Left kidney (tissue), 2 donors: ENCODE data around the gene GADD45G. TPM values are rescaled to one million over a fixed set of nuclear protein-coding genes. Genes with fewer than 3 reads are reported as not detected.
A peak's percentile ranks its signal among the peaks of the same experiment; 100 is the strongest.

Source experiments
- DNase-seq: peaks from one replicate; pipeline ENCODE4 v3.0.0-alpha.2; 2013
- polyA plus RNA-seq: library from polyadenylated mRNA; unstranded; fragments of 120-200 nt; gene quantifications from one replicate; pipeline ENCODE4 v1.2.1, GENCODE V29; 2013; ENCODE audit not compliant: insufficient read length

GADD45G gene
- polyA plus RNA-seq, 1 donor = 1.7 TPM

GRCh38 chr9:89592213-89592815 is 12.5 kb upstream of the GADD45G start:
- no peak for DNase-seq

- no peak for DNase-seq
These were observed 11.7 kb upstream of the GADD45G start for GRCh38 chr9:89592963-89593726.

- DNase-seq = no peak
These were observed 10.9 kb upstream of the GADD45G start for GRCh38 chr9:89593727-89594427.

- no peak for DNase-seq
These were observed 9.8 kb upstream of the GADD45G start for GRCh38 chr9:89594811-89595550.

- no peak for DNase-seq
These were observed 9.2 kb upstream of the GADD45G start for GRCh38 chr9:89595646-89596045.

GRCh38 chr9:89596937-89597555 is 7.8 kb upstream of the GADD45G start:
- DNase-seq = no peak

- peak; percentile 77 for DNase-seq
These were observed 7.0 kb upstream of the GADD45G start for GRCh38 chr9:89597711-89598362.

GRCh38 chr9:89598363-89598713 is 6.5 kb upstream of the GADD45G start:
- no peak for DNase-seq

GRCh38 chr9:89598926-89599325 is 5.9 kb upstream of the GADD45G start:
- DNase-seq = no peak

GRCh38 chr9:89600831-89601230 is 4.0 kb upstream of the GADD45G start:
- DNase-seq = no peak

GRCh38 chr9:89601306-89601705 is 3.5 kb upstream of the GADD45G start:
- DNase-seq = no peak

GRCh38 chr9:89601856-89602562 is 2.8 kb upstream of the GADD45G start:
- no peak for DNase-seq

GRCh38 chr9:89602978-89603766 is 1.6 kb upstream of the GADD45G start:
- DNase-seq = peak; percentile 89

GRCh38 chr9:89603767-89604665 is 796 bp upstream of the GADD45G start:
- peak; percentile 81 for DNase-seq

- no peak for DNase-seq
These were observed 745 bp downstream of the GADD45G start for GRCh38 chr9:89605465-89606048.

GRCh38 chr9:89606049-89606623 is 1.3 kb downstream of the GADD45G start:
- no peak for DNase-seq

GRCh38 chr9:89606624-89607311 is 2.0 kb downstream of the GADD45G start:
- no peak for DNase-seq
